ENCODE results near the gene ETV5. TPM values are rescaled to one million over a fixed set of nuclear protein-coding genes. Genes with fewer than 3 reads are reported as not detected.

Gene ETV5
- total and polyA plus RNA-seq, 2 donors (not counting 1 experiment from before 2014, with no cell fraction given): 23.1 to 24.9 TPM

- Histone ChIP-seq H3K9ac (ENCODE audit: insufficient read depth, low read length) (no peak overlapping the region), H3K9me3 (ENCODE audit: control insufficient read depth, insufficient read depth, low read depth, low read length) (no peaks in the 10 kb centered on the region), H4K20me1 (ENCODE audit: control insufficient read depth, extremely low read depth, insufficient read depth, low read length) (no peaks in the 10 kb centered on the region), H2AFZ (ENCODE audit: low read length) (no peak overlapping the region), H3K27me3 (ENCODE audit: control insufficient read depth, insufficient read depth, low read length) (no peaks in the 10 kb centered on the region), H3K79me2 (ENCODE audit: control insufficient read depth, insufficient read depth, low read length) (no peaks in the 10 kb centered on the region), H3K4me1 (ENCODE audit: control insufficient read depth, extremely low read depth, insufficient read depth, low read length) (no peaks in the 10 kb centered on the region), H3K36me3 (ENCODE audit: control insufficient read depth, insufficient read depth, low read length) (no peaks in the 10 kb centered on the region), H3K27ac (ENCODE audit: insufficient read depth, low read length) (no peak overlapping the region), H3K4me2 (ENCODE audit: extremely low read depth, insufficient read depth, low read length) (no peak overlapping the region), H3K4me3 (replicated peaks in 1 of 4; ENCODE audit: control extremely low read depth in 1 of 4, insufficient read depth in 1 of 4, low read depth in 3 of 4, low read length in 4 of 4) (no peak overlapping the region)
- no peak for TF ChIP-seq EZH2 (IDR thresholded peaks at IDR 0.05; ENCODE audit: low read length, missing control alignments)
- no peak for TF ChIP-seq CTCF (conservative IDR thresholded peaks at IDR 0.05 in 1 of 2, IDR thresholded peaks at IDR 0.05 in 1 of 2; ENCODE audit: low read depth in 1 of 2, low read length in 2 of 2)
- no peak for DNase-seq (ENCODE audit: low read depth in 2 of 2)
These were observed 16.2 kb upstream of the ETV5 start for GRCh38 chr3:186125118-186125517.

- Histone ChIP-seq H3K4me1 (ENCODE audit: control insufficient read depth, extremely low read depth, insufficient read depth, low read length) (no peaks in the 10 kb centered on the region), H3K9ac (ENCODE audit: insufficient read depth, low read length) (no peak overlapping the region), H3K4me3 (replicated peaks in 1 of 4; ENCODE audit: control extremely low read depth in 1 of 4, insufficient read depth in 1 of 4, low read depth in 3 of 4, low read length in 4 of 4) (no peak overlapping the region), H3K36me3 (ENCODE audit: control insufficient read depth, insufficient read depth, low read length) (no peaks in the 10 kb centered on the region), H3K79me2 (ENCODE audit: control insufficient read depth, insufficient read depth, low read length) (no peaks in the 10 kb centered on the region), H3K4me2 (ENCODE audit: extremely low read depth, insufficient read depth, low read length) (no peak overlapping the region), H3K27ac (ENCODE audit: insufficient read depth, low read length) (no peak overlapping the region), H3K9me3 (ENCODE audit: control insufficient read depth, insufficient read depth, low read depth, low read length) (no peaks in the 10 kb centered on the region), H2AFZ (ENCODE audit: low read length) (no peak overlapping the region), H4K20me1 (ENCODE audit: control insufficient read depth, extremely low read depth, insufficient read depth, low read length) (no peaks in the 10 kb centered on the region), H3K27me3 (ENCODE audit: control insufficient read depth, insufficient read depth, low read length) (no peaks in the 10 kb centered on the region)
- no peak for DNase-seq (ENCODE audit: low read depth in 2 of 2)
- TF ChIP-seq CTCF (conservative IDR thresholded peaks at IDR 0.05 in 1 of 2, IDR thresholded peaks at IDR 0.05 in 1 of 2; ENCODE audit: low read depth in 1 of 2, low read length in 2 of 2): no peak
- no peak for TF ChIP-seq EZH2 (IDR thresholded peaks at IDR 0.05; ENCODE audit: low read length, missing control alignments)
These were observed 15.7 kb upstream of the ETV5 start for GRCh38 chr3:186124592-186124991.

- H2AFZ ChIP-seq (ENCODE audit: low read length): no peak overlapping the region
- no peaks in the 10 kb centered on the region for H3K79me2 ChIP-seq (ENCODE audit: control insufficient read depth, insufficient read depth, low read length)
- no peak overlapping the region for H3K9ac ChIP-seq (ENCODE audit: insufficient read depth, low read length)
- H3K27ac ChIP-seq (ENCODE audit: insufficient read depth, low read length): no peak overlapping the region
- no peaks in the 10 kb centered on the region for H3K4me1 ChIP-seq (ENCODE audit: control insufficient read depth, extremely low read depth, insufficient read depth, low read length)
- peaks cover 4% of the 10 kb centered on the region for H3K27me3 ChIP-seq (ENCODE audit: control insufficient read depth, insufficient read depth, low read length)
- no peaks in the 10 kb centered on the region for H3K36me3 ChIP-seq (ENCODE audit: control insufficient read depth, insufficient read depth, low read length)
- H3K9me3 ChIP-seq (ENCODE audit: control insufficient read depth, insufficient read depth, low read depth, low read length): no peaks in the 10 kb centered on the region
- H3K4me2 ChIP-seq (ENCODE audit: extremely low read depth, insufficient read depth, low read length): no peak overlapping the region
- no peaks in the 10 kb centered on the region for H4K20me1 ChIP-seq (ENCODE audit: control insufficient read depth, extremely low read depth, insufficient read depth, low read length)
- DNase-seq (ENCODE audit: low read depth in 2 of 2): no peak
- TF ChIP-seq EZH2 (IDR thresholded peaks at IDR 0.05; ENCODE audit: low read length, missing control alignments): no peak
- no peak for TF ChIP-seq CTCF (conservative IDR thresholded peaks at IDR 0.05 in 1 of 2, IDR thresholded peaks at IDR 0.05 in 1 of 2; ENCODE audit: low read depth in 1 of 2, low read length in 2 of 2)
- no peak overlapping the region for H3K4me3 ChIP-seq (replicated peaks in 1 of 4; ENCODE audit: control extremely low read depth in 1 of 4, insufficient read depth in 1 of 4, low read depth in 3 of 4, low read length in 4 of 4)
These were observed 14.1 kb upstream of the ETV5 start for GRCh38 chr3:186123012-186123411.

Measured in fibroblast of lung (primary cell).